OCI-LY7 (cell line): Measurements from ENCODE around the gene SYNRG. TPM values are rescaled to one million over a fixed set of nuclear protein-coding genes. Genes with fewer than 3 reads are reported as not detected.
"Not testable (repeated sequence)": the region's sequence is repeated elsewhere in the genome, so short reads cannot be mapped to it uniquely, and the experiment has no call there.

Source experiments
- BruUV-seq: library from RNA; stranded (reverse); fragments of 400-500 nt; replicated peaks from 2 replicates; lab custom pipeline; 2021; lab: Mats Ljungman, UMichigan
- CTCF ChIA-PET: fragments of 300-600 bp; sonication (Branson Sonifier 250); formaldehyde crosslinking; loops from one replicate; lab custom pipeline; 2022; ENCODE audit warnings: antibody characterized with exemption; ENCODE audit not compliant: unreplicated experiment; lab: Charles Lee
- POLR2A ChIA-PET: fragments of 300-600 bp; sonication (Branson Sonifier 250); formaldehyde crosslinking; loops from one replicate; lab custom pipeline; 2022; ENCODE audit warnings: antibody characterized with exemption; lab: Charles Lee
- DNase-seq: peaks from one replicate; pipeline ENCODE4 v3.0.0-alpha.2; 2015; ENCODE audit warnings: low spot score
- H2AFZ ChIP-seq: fragments of 200-600 bp; sonication (generic), shearing (Covaris generic); 2 replicates; pipeline ENCODE4 v1.6.1; 2014; ENCODE audit warnings: mild to moderate bottlenecking, antibody characterized with exemption, low read length, moderate library complexity
- H3K27ac ChIP-seq: fragments of 200-600 bp; sonication (generic); 2 replicates; pipeline ENCODE4 v1.5.1; 2014; ENCODE audit warnings: mixed run types, low read depth, mild to moderate bottlenecking, moderate library complexity, low read length, inconsistent platforms; ENCODE audit not compliant: poor library complexity, severe bottlenecking
- H3K36me3 ChIP-seq: fragments of 200-600 bp; sonication (generic); 2 replicates; pipeline ENCODE4 v1.6.1; 2014; ENCODE audit warnings: mild to moderate bottlenecking, antibody characterized with exemption, low read length, moderate library complexity, mixed read lengths; ENCODE audit not compliant: insufficient read depth
- H3K4me1 ChIP-seq: fragments of 200-600 bp; sonication (generic); 2 replicates; pipeline ENCODE4 v1.5.1; 2014; ENCODE audit warnings: mild to moderate bottlenecking, low read length; ENCODE audit not compliant: insufficient read depth, poor library complexity, severe bottlenecking
- H3K4me2 ChIP-seq: fragments of 200-600 bp; sonication (generic); 2 replicates; pipeline ENCODE4 v1.6.1; 2014; ENCODE audit warnings: mild to moderate bottlenecking, low read length
- H3K4me3 ChIP-seq: fragments of 200-600 bp; sonication (generic); 2 replicates; pipeline ENCODE4 v1.5.1; 2014; ENCODE audit warnings: mild to moderate bottlenecking, low read depth, low read length; ENCODE audit not compliant: poor library complexity, severe bottlenecking
- H3K79me2 ChIP-seq: fragments of 200-600 bp; sonication (generic); 2 replicates; pipeline ENCODE4 v1.6.1; 2016; ENCODE audit warnings: low read depth, mild to moderate bottlenecking, low read length, moderate library complexity, mixed read lengths; ENCODE audit not compliant: insufficient read depth
- H3K9me2 ChIP-seq: fragments of 200-600 bp; sonication (generic); 2 replicates; pipeline ENCODE4 v1.6.1; 2016; ENCODE audit warnings: mild to moderate bottlenecking, low read length, mixed read lengths; ENCODE audit not compliant: insufficient read depth
- H3K9me3 ChIP-seq: fragments of 200-600 bp; sonication (generic); 2 replicates; pipeline ENCODE4 v1.6.1; 2014; ENCODE audit warnings: mild to moderate bottlenecking, mixed run types, low read length, mixed read lengths
- H4K20me1 ChIP-seq: fragments of 200-600 bp; sonication (generic); 2 replicates; pipeline ENCODE4 v1.6.1; 2014; ENCODE audit warnings: mild to moderate bottlenecking, antibody characterized with exemption, low read length, moderate library complexity, mixed read lengths; ENCODE audit not compliant: insufficient read depth
- EZH2phosphoT487 ChIP-seq: fragments of 200-600 bp; sonication (generic); IDR thresholded peaks from 2 replicates; pipeline ENCODE4 v1.6.1; 2018; ENCODE audit warnings: low read depth, borderline replicate concordance, mild to moderate bottlenecking, mixed run types, antibody characterized with exemption, low read length, moderate library complexity, mixed read lengths
- intact Hi-C: fragments of 100-400 bp; cut with micrococcal nuclease; formaldehyde crosslinking; loops from one replicate; pipeline ENCODE4 v1.10.0; 2022; ENCODE audit not compliant: unreplicated experiment
- total RNA-seq, 2 experiments: library from RNA; depleted of rRNA in 1 of 2; stranded (reverse); fragments of >200 nt in 1 of 2; shearing (Covaris generic) in 1 of 2; gene quantifications; 2 replicates each; pipeline ENCODE4 v1.2.3, GENCODE V29; 2014 to 2022
- TF ChIP-seq, protein P1 (sequence below): fragments of 200-600 bp; sonication (generic); conservative IDR thresholded peaks from 2 replicates; pipeline ENCODE4 v1.5.1; 2014; ENCODE audit warnings: mild to moderate bottlenecking, antibody characterized with exemption, low read length, moderate library complexity, mixed read lengths

SYNRG gene
- total RNA-seq, 2 experiments from 2014 or later, result 39.6 to 132 TPM

DNA sequence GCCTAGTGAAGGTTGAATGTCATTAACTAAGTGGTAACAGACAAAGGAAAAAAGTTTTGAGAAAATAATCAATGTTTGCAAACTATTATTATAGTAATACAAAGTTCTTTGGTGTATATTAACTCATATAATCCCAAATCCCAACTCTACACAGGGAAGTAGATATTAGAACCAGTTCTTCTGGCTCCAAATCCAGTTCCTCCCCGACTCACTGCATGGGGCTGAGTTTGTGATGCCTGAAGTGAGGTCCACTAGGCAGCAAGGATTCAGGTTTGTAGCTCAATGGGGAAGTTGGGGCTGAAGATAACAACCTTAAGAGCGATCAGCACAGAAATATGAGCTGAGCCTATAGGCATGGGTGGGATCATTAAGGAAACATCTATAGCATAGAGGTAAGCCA, 5.6 kb upstream of the SYNRG start:
- no peak overlapping the region for H3K4me3 ChIP-seq
- no peaks in the 10 kb centered on the region for H3K9me3 ChIP-seq
- H4K20me1 ChIP-seq, result no peaks in the 10 kb centered on the region
- no peak overlapping the region for H3K4me2 ChIP-seq
- no peak overlapping the region for H2AFZ ChIP-seq
- ChIA-PET POLR2A (no interaction called here), CTCF (no interaction called here)
- no TSS peak for BruUV-seq
- DNase-seq, result no peak
- H3K9me2 ChIP-seq, result no peaks in the 10 kb centered on the region
- H3K4me1 ChIP-seq, result peaks cover 5% of the 10 kb centered on the region
- H3K36me3 ChIP-seq, result peaks cover 71% of the 10 kb centered on the region
- H3K79me2 ChIP-seq, result no peaks in the 10 kb centered on the region
- intact Hi-C loops, result no loop called here
- no peak overlapping the region for H3K27ac ChIP-seq
- no peak for TF ChIP-seq EZH2phosphoT487
- TF ChIP-seq, protein P1, sequence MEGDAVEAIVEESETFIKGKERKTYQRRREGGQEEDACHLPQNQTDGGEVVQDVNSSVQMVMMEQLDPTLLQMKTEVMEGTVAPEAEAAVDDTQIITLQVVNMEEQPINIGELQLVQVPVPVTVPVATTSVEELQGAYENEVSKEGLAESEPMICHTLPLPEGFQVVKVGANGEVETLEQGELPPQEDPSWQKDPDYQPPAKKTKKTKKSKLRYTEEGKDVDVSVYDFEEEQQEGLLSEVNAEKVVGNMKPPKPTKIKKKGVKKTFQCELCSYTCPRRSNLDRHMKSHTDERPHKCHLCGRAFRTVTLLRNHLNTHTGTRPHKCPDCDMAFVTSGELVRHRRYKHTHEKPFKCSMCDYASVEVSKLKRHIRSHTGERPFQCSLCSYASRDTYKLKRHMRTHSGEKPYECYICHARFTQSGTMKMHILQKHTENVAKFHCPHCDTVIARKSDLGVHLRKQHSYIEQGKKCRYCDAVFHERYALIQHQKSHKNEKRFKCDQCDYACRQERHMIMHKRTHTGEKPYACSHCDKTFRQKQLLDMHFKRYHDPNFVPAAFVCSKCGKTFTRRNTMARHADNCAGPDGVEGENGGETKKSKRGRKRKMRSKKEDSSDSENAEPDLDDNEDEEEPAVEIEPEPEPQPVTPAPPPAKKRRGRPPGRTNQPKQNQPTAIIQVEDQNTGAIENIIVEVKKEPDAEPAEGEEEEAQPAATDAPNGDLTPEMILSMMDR, result no peak

DNA sequence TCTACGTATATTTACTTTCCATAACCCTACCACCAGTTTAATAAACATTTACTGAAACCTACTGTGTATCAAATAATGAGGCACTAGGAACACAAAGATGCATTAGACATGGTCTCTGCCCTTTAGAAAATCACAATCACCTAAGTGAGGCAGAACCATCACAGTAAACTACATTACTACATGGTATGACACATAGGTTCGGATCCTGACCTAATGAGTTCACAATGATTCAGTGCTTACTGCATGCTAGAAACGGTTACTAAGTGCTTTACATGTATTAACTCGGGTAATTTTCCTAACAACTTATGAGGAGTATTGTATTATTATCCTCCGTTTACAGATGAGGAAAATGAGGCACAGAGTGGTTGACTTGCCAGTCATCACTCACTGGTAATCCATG, 5.2 kb upstream of the SYNRG start:
- H3K4me3 ChIP-seq, result no peak overlapping the region
- H3K36me3 ChIP-seq, result peaks cover 66% of the 10 kb centered on the region
- ChIA-PET CTCF (no interaction called here), POLR2A (no interaction called here)
- H3K4me2 ChIP-seq, result no peak overlapping the region
- no peaks in the 10 kb centered on the region for H3K79me2 ChIP-seq
- H3K4me1 ChIP-seq, result peaks cover 9% of the 10 kb centered on the region
- BruUV-seq, result no TSS peak
- TF ChIP-seq, protein P1, result no peak
- TF ChIP-seq EZH2phosphoT487, result no peak
- H4K20me1 ChIP-seq, result no peaks in the 10 kb centered on the region
- intact Hi-C loops, result no loop called here
- no peak overlapping the region for H3K27ac ChIP-seq
- no peak overlapping the region for H2AFZ ChIP-seq
- H3K9me2 ChIP-seq, result no peaks in the 10 kb centered on the region
- no peaks in the 10 kb centered on the region for H3K9me3 ChIP-seq
- no peak for DNase-seq

DNA sequence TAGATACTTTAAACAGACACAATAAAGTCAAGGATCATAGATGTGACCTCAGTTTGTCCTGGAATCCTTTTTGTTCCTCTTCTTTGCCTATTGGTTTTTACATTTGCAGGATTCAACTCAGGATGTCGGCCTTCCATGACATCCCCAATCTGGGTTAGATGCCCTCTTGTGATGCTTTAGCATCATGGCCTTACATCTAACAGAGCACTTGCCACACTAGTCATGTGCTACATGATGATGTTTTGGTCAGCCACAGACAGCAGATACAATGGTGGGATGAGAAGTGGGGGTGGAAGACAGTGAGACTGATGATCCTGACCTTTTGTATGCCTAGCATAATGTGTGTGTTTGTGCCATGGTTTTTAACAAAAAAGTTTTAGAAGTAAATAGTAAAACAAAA, 1.8 kb upstream of the SYNRG start:
- peaks cover 37% of the 10 kb centered on the region for H3K36me3 ChIP-seq
- H2AFZ ChIP-seq, result no peak overlapping the region
- no peak overlapping the region for H3K4me2 ChIP-seq
- TF ChIP-seq, protein P1, result 0 out of 2 replicates have a peak, but pooled peaks have one; percentile 19
- TF ChIP-seq EZH2phosphoT487, result no peak
- no peaks in the 10 kb centered on the region for H3K9me2 ChIP-seq
- H3K4me1 ChIP-seq, result peaks cover 24% of the 10 kb centered on the region
- intact Hi-C loops, result no loop called here
- no peaks in the 10 kb centered on the region for H4K20me1 ChIP-seq
- BruUV-seq, result no TSS peak
- DNase-seq, result peak; percentile 8
- peaks cover 26% of the 10 kb centered on the region for H3K79me2 ChIP-seq
- H3K27ac ChIP-seq, result no peak overlapping the region
- ChIA-PET POLR2A (no interaction called here), CTCF (no interaction called here)
- H3K9me3 ChIP-seq, result no peaks in the 10 kb centered on the region
- H3K4me3 ChIP-seq, result no peak overlapping the region

DNA sequence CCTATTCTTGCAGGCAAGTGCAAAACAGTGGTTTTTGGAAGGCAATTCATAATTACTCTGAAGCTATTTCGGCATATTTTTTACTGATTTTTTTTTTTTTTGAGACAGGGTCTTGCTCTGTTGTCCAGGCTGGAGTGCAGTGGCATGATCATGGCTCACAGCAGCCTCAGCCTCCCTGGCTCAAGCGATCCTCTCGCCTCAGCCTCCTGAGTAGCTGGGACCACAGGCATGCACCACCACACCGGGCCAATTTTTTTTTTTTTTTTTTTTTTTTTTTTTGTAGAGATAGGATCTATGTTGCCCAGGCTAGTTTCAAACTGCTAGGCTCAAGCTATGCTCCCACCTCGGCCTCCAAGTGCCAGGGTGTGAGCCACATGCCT, 813 bp upstream of the SYNRG start:
- BruUV-seq, H3K9me2 ChIP-seq, CTCF ChIA-PET, DNase-seq, intact Hi-C loops, H4K20me1 ChIP-seq, H3K9me3 ChIP-seq: not testable (repeated sequence)
- H3K4me1 ChIP-seq, result peaks cover 34% of the 10 kb centered on the region
- H3K4me3 ChIP-seq, result peak overlapping the region; percentile 99
- H3K36me3 ChIP-seq, result peaks cover 43% of the 10 kb centered on the region
- POLR2A ChIA-PET, result interaction anchor here (0.7 to 1.5 kb wide), 5 partner anchors 9 to 270 kb away, joined by 3 to 9 read pairs (median 4); no protein-coding TSS in a partner anchor
- H3K27ac ChIP-seq, result peak overlapping the region; percentile 97
- peaks cover 35% of the 10 kb centered on the region for H3K79me2 ChIP-seq
- H2AFZ ChIP-seq, result peak overlapping the region; percentile 78
- H3K4me2 ChIP-seq, result peak overlapping the region; percentile 87
